ENCODE results near the gene PRKAR1B. TPM values are rescaled to one million over a fixed set of nuclear protein-coding genes. Genes with fewer than 3 reads are reported as not detected.

PRKAR1B gene
- total and polyA plus RNA-seq, 10 of the 15 experiments (the other 5 are each of a cell fraction or from before 2014, with no cell fraction given), result 1.4 to 45.6 (median 19.3) TPM

DNA sequence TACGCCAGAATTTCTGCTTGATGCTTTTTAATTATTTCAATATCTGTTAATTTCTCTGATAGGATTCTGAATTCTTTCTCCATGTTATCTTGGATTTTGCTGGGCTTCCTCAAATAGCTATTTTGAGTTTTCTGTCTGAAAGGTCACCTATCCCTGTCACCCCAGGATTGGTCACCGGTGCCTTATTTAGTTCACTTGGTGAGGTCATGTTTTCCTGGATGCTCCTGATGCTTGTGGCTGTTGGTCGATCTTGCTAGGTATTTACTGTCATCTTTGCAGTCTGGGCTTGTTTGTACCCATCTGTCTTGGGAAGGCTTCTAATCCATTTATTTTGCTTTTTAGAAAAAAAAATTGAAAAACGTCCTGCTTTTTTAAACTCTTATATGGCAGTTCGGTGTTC is 11.2 kb upstream of the PRKAR1B start:
- WGBS (ENCODE audit: insufficient coverage, insufficient replicate concordance, low lambda C conversion rate, missing lambda C conversion rate), result 78% methylated on average over 5 of the region's 5 CpGs
- POLR2A ChIA-PET, result no interaction called here
- no peaks in the 10 kb centered on the region for H3K27me3 ChIP-seq (replicated peaks in 1 of 2; ENCODE audit: control insufficient read depth in 2 of 2, insufficient read depth in 2 of 2, low read length in 1 of 2)
- TF ChIP-seq, protein P1, sequence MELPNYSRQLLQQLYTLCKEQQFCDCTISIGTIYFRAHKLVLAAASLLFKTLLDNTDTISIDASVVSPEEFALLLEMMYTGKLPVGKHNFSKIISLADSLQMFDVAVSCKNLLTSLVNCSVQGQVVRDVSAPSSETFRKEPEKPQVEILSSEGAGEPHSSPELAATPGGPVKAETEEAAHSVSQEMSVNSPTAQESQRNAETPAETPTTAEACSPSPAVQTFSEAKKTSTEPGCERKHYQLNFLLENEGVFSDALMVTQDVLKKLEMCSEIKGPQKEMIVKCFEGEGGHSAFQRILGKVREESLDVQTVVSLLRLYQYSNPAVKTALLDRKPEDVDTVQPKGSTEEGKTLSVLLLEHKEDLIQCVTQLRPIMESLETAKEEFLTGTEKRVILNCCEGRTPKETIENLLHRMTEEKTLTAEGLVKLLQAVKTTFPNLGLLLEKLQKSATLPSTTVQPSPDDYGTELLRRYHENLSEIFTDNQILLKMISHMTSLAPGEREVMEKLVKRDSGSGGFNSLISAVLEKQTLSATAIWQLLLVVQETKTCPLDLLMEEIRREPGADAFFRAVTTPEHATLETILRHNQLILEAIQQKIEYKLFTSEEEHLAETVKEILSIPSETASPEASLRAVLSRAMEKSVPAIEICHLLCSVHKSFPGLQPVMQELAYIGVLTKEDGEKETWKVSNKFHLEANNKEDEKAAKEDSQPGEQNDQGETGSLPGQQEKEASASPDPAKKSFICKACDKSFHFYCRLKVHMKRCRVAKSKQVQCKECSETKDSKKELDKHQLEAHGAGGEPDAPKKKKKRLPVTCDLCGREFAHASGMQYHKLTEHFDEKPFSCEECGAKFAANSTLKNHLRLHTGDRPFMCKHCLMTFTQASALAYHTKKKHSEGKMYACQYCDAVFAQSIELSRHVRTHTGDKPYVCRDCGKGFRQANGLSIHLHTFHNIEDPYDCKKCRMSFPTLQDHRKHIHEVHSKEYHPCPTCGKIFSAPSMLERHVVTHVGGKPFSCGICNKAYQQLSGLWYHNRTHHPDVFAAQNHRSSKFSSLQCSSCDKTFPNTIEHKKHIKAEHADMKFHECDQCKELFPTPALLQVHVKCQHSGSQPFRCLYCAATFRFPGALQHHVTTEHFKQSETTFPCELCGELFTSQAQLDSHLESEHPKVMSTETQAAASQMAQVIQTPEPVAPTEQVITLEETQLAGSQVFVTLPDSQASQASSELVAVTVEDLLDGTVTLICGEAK (IDR thresholded peaks at IDR 0.05; ENCODE audit: borderline replicate concordance), result no peak
- TF ChIP-seq BCL11A (IDR thresholded peaks at IDR 0.05; ENCODE audit: low read depth, low read length) (no peak), SMAD1 (IDR thresholded peaks at IDR 0.05; ENCODE audit: low read depth, partially characterized antibody) (no peak), CEBPB (IDR thresholded peaks at IDR 0.05; ENCODE audit: borderline replicate concordance in 1 of 2, low read depth in 2 of 2, low read length in 2 of 2) (no peak), LARP7 (IDR thresholded peaks at IDR 0.05) (no peak), GATAD2B (conservative IDR thresholded peaks at IDR 0.05; ENCODE audit: low read depth) (no peak), ZBED1 (IDR thresholded peaks at IDR 0.05; ENCODE audit: borderline replicate concordance) (no peak)
- TF ChIP-seq, protein P2, sequence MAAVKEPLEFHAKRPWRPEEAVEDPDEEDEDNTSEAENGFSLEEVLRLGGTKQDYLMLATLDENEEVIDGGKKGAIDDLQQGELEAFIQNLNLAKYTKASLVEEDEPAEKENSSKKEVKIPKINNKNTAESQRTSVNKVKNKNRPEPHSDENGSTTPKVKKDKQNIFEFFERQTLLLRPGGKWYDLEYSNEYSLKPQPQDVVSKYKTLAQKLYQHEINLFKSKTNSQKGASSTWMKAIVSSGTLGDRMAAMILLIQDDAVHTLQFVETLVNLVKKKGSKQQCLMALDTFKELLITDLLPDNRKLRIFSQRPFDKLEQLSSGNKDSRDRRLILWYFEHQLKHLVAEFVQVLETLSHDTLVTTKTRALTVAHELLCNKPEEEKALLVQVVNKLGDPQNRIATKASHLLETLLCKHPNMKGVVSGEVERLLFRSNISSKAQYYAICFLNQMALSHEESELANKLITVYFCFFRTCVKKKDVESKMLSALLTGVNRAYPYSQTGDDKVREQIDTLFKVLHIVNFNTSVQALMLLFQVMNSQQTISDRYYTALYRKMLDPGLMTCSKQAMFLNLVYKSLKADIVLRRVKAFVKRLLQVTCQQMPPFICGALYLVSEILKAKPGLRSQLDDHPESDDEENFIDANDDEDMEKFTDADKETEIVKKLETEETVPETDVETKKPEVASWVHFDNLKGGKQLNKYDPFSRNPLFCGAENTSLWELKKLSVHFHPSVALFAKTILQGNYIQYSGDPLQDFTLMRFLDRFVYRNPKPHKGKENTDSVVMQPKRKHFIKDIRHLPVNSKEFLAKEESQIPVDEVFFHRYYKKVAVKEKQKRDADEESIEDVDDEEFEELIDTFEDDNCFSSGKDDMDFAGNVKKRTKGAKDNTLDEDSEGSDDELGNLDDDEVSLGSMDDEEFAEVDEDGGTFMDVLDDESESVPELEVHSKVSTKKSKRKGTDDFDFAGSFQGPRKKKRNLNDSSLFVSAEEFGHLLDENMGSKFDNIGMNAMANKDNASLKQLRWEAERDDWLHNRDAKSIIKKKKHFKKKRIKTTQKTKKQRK (IDR thresholded peaks at IDR 0.05; ENCODE audit: low read depth, low read length), result no peak
- FAIRE-seq (no peak), ATAC-seq (no peak), DNase-seq (ENCODE audit: low read depth, low spot score) (no peak)
- SMC1A ChIA-PET (ENCODE audit: uncharacterized antibody, unreplicated experiment), result no interaction called here
- CTCF ChIA-PET, result no interaction called here
- peaks cover 7 to 23% of the 10 kb centered on the region in 2 experiments; a peak in 3 of 4 replicates for H3K36me3 ChIP-seq (ENCODE audit: control insufficient read depth in 2 of 2, insufficient read depth in 2 of 2, low read length in 1 of 2)
- H3K9ac ChIP-seq (ENCODE audit: control insufficient read depth, insufficient read depth, low read length), result no peak overlapping the region
- peaks cover 13% of the 10 kb centered on the region for H3K79me2 ChIP-seq (ENCODE audit: control insufficient read depth, insufficient read depth, low read length)
- BruUV-seq (replicated peaks), result no TSS peak
- H3K9me3 ChIP-seq (replicated peaks; ENCODE audit: control insufficient read depth, insufficient read depth, low read length), result peaks cover 18% of the 10 kb centered on the region
- H3K4me1 ChIP-seq (ENCODE audit: control insufficient read depth, insufficient read depth, low read length), result no peaks in the 10 kb centered on the region
- H3K4me3 ChIP-seq, result no peak overlapping the region
- H3K27ac ChIP-seq (ENCODE audit: control insufficient read depth, insufficient read depth), result no peak overlapping the region
- RAD21 ChIA-PET (ENCODE audit: unreplicated experiment), result no interaction called here
- intact Hi-C loops (cut with micrococcal nuclease; ENCODE audit: unreplicated experiment), result no loop called here
- H3K4me2 ChIP-seq (ENCODE audit: control insufficient read depth, insufficient read depth), result no peak overlapping the region
- no peaks in the 10 kb centered on the region for H4K20me1 ChIP-seq (ENCODE audit: control insufficient read depth, insufficient read depth)
- in situ Hi-C loops (cut with MboI), result no loop called here
- H2AFZ ChIP-seq (ENCODE audit: control insufficient read depth, low read depth, low read length), result no peak overlapping the region

Measured in GM12878 (cell line).